ENCODE results near the gene DAB1.
"Not testable (repeated sequence)": the region's sequence is repeated elsewhere in the genome, so short reads cannot be mapped to it uniquely, and the experiment has no call there.

The DAB1 gene

DNA sequence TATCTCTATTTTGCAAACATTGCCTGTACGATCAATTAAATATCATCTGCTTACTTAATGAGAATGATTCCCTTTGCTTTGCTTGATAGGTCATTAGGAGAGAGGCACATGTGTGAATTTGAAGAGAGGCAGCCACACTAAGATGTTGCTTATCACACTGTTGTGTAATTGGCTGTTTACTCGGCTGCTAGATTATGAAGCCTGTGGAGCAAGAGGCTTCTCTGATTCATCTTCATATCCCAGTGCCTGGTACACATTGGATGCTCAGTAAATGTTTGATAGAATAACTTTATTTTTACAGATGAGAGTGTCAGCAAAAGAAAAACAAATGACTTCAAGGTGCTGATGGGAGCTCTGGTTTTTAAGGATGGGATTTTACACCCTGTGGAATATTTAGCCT is 301.8 kb downstream of the DAB1 start:
- no peak for DNase-seq (ENCODE audit: low read depth in 2 of 2)

- no peak for DNase-seq (ENCODE audit: low read depth in 2 of 2)
Measured at GRCh38 chr1:57118948-57119603, 304.8 kb downstream of the DAB1 start.

DNA sequence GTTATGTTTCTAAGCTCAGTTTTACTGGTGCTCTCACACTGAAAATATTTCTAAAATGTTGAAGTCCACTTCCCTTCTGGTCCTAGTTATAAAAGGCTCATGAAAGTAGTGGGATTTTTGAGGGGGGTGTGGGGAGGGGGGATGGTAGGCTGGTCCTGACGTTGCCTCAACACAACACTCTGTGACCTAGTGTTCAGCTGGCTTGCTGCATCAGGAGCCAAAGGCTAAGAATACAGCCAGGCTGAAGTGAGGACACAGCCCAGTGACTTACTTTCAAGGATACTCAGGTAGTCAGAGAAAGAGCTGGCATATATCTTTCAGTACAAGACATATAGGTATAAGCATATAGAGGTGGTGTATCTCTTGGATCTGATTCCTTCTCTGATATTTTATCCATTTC is 306.1 kb downstream of the DAB1 start:
- DNase-seq (ENCODE audit: low read depth in 2 of 2): no peak

DNA sequence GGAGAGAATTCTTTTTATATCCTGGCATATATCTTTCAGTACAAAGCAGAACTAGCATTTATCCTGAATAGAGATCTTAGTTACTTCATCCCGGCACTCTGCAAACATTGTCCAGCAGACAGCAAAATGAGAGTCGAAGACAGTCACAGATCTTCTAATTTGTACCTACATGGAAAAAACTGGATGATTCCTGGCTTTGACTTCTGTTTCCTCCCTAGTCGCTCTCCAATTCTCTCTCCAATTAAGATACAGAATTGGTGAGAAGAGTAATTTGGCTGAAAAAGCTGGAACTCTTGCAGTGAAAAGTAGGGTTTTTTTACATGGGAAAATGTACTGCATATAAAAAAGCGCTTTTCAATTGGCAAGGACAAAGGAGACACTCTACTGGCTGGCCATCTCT is 307.0 kb downstream of the DAB1 start:
- no peak for DNase-seq (ENCODE audit: low read depth in 2 of 2)

DNA sequence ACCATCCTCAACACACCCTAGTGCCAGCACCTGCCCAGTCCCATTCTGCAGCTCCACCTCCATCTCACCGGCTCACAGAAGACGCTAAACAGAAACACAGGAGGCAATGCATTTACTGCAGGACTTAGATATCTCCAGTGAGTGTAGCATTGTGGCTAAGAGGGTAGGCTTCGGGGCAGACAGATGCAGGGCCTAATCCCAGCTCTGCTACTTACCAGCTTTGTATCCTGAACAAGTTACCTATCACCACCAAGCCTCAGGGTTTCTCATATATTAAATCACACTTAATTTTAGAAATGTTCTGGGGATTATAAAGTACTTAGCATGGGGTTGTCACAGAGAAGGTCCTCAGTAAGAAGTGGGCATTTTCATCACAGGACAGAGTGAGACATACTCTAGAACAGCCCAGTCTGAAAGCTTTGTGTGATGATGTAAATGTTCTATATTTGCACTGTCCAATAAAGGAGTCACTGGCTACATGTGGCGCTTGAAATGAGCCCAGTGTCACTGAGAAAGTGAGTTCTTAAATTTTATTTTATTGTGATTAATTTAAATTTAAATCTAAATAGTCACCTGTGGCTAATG is 308.7 kb downstream of the DAB1 start:
- DNase-seq (ENCODE audit: low read depth in 2 of 2): no peak

DNA sequence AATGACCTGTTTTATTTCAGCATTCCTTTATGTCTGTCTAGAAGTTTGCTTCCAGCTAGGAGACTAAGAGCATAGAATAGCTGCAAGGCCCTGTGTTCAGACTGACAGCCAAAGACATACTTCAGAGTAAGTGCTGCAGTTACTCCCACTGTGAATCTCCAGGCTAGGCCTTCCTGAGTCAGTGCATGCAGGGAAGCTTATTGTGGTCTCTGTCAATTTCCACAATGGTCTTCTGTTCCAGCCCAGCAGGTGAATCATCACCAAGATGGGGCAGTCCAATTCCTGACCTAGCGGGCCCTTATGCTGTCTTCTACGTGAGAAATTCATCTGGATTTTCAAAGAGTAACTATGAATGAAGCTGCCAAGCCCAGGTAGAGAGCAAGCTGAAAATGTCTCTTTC is 311.7 kb downstream of the DAB1 start:
- no peak for DNase-seq (ENCODE audit: low read depth in 2 of 2)

- no peak for DNase-seq (ENCODE audit: low read depth in 2 of 2)
Measured at GRCh38 chr1:57111175-57111574, 312.7 kb downstream of the DAB1 start.

DNA sequence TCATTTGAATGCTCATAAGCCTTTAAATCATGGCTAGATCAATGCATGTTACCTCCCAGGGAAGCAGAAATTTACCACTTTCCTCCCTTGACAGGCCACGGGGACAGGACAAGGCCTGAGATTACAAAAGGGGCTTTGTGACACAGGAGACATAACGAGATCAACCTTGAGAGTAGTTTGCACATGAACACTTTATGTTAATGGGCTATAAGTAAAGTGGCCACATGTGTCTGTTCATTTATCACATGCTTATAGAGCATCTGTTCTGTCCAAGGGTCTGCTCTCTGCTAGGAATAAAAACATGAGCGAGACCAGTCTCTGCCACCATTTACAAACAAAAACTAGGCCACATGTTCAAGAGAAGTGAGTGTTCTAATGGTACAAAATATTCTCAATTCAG is 314.0 kb downstream of the DAB1 start:
- no peak for DNase-seq (ENCODE audit: low read depth in 2 of 2)

DNA sequence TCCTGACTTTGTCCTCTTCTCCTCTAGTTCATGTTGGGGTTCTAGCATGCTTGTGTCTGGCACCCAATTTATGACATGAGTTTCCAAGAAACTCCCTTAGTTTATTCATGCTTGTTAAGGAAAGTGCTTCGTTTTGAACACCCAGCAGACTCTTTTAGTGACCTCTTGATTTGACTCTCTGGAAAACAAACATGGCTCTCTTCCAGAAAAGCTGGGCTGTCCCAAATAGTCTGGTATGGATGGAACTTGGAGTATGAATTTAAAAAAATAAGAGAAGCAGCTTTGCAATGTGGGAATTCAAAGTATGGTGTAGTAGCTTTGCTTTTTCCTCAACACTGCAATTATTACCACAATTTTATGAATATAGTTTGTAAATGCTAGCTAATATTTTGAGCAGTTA is 314.6 kb downstream of the DAB1 start:
- no peak for DNase-seq (ENCODE audit: low read depth in 2 of 2)

DNA sequence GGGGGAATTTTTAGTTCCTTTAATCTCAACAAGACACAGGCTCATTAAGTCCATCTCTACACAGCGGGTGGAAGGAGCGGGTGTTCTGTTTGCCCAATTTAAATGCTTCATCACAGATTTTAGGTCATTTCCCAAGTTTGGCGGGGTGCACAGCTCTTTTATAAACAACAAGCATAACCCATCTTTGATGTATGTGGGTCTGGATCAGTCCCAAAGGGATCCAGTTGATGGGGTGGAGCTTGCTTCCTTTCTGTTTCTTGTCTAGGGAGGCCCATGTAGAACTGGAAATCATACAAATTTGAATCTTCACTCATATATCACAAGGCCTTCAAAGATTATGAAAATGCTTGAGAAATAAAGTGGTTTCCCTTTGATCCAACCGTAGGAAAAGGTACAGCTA is 317.6 kb downstream of the DAB1 start:
- no peak for DNase-seq (ENCODE audit: low read depth in 2 of 2)

DNA sequence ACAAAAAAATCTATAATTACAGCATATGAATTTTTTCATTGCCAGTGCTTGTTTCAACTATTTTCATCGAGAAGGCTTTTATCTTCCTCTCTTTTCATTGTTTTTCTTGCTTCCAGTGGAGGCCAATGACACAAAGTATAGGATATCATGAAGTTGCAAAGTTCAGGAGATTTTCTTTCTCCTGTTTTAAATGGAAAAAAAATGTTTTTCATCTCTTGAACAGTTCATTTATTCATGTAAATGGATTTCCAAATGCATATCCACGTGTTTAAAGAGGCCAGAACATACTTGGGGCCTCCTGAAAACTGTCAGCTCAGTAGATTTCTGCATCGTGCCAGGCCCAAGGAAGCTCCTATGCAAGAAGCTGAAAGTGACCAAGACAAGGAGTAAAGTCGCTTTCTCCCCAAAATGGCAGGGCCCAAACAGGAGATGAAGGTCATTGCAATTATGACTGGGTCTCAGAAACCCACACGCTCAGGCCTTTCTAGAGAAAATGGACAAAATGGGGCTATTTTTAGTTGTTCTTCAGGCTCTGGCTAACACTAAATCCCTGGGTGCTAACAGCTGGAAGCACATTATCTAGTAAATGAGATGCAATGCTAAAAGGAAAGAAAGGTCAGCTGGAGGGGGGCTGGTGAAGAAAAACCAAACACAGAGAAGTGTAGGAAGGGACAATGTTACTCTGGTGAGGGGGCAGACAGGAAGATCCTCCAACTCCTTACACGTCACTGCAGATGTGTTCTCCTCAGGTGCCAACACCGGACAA is 321.1 kb downstream of the DAB1 start:
- no peak for DNase-seq (ENCODE audit: low read depth in 2 of 2)

- no peak for DNase-seq (ENCODE audit: low read depth in 2 of 2)
Measured at GRCh38 chr1:57101209-57101608, 322.7 kb downstream of the DAB1 start.

GRCh38 chr1:57094749-57095148 is 329.1 kb downstream of the DAB1 start:
- no peak for DNase-seq (ENCODE audit: low read depth in 2 of 2)

GRCh38 chr1:57093122-57093521 is 330.7 kb downstream of the DAB1 start:
- no peak for DNase-seq (ENCODE audit: low read depth in 2 of 2)

DNA sequence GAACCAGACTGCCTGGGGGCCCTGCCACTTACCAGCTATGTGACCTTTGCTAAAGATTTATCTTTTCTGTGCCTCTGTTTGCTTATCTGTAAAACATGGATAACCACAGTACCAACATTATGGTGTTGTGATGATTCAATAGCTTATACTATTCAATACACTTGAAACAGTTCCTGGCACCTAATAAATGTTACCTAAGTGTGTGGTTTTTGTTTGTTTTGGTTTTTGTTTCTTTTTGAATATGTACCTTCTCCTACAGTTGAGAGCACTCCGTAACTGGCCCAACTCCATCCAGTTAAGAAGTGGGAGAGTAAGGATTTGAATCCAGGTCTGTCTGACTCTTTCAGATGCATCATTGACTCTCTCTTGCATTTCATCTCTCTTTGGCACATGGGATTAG is 332.2 kb downstream of the DAB1 start:
- DNase-seq (ENCODE audit: low read depth in 2 of 2): no peak

DNA sequence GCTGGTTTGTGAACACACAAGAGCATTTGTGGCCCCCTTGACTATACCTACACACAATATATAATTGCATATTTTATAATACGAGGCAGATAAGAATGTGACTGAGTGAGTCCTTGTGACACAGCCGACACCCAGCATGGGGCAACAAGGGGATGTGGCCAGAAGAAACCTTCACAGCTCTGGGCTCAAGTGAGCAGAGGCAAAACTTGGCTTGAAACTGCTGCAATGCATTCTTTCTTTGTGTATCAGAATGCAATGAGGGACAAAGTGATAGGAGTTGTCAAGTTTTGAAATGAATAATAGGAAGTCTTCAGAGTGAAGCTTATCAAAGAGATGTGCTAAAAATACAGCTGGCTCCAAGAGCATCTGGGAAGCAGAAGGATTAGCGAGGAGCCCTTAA is 334.0 kb downstream of the DAB1 start:
- no peak for DNase-seq (ENCODE audit: low read depth in 2 of 2)

DNA sequence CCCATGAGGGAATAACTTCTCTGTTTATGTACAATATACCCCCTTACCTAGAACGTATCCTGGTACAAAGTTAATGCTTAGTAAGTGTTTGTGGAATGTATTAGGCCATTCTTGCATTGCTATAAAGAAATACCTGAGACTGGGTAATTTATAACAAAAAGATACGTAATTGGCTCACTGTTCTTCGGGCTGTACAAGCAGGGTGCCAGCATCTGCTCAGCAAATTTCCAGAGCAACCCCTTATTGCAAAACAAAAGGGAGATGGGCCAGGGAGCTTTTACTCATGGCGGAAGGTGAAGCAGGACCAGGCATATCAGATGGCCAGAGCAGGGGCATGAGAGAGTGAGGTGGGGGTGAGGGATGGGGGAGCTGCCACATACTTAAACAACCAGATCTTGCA is 334.6 kb downstream of the DAB1 start:
- DNase-seq (ENCODE audit: low read depth in 2 of 2): no peak

DNA sequence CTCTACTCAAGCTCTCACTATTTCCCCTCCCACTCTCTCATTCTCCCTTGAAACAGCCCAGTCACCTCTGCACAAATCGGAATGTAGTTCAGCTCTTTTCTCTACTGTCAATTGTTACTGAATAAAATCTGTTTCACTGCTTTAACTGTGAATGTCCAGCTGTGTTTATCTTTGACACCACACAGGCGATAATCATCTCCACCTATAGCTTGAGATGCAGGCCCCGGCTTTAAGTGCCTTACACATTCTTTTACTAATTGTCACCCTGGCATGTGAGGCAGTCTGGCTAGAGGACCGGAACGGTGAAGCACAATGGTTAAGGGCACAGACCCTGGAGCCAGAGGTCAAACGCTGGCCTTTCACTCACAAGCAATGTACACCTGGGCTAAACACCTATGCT is 335.2 kb downstream of the DAB1 start:
- no peak for DNase-seq (ENCODE audit: low read depth in 2 of 2)

DNA sequence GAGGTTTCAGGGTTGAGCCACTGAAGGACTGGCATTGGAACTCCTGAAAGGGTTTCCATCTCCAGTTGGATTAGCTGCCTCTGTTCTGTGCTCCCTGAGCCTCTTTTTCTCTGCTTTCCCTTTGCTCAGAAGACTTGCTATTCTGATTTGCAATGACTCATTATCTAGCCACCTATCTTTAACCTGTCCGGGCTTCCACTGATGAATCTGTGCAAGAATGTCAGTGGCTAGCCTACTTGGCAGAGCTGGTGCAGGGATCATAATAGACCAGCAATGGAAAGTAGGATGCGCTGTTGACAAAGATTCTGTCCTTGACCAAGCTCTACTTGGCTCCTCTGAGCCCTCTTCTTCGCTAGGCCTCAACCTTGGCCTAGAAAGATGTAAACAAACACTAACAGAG is 336.2 kb downstream of the DAB1 start:
- not testable (repeated sequence) for DNase-seq (ENCODE audit: low read depth in 2 of 2)

DNA sequence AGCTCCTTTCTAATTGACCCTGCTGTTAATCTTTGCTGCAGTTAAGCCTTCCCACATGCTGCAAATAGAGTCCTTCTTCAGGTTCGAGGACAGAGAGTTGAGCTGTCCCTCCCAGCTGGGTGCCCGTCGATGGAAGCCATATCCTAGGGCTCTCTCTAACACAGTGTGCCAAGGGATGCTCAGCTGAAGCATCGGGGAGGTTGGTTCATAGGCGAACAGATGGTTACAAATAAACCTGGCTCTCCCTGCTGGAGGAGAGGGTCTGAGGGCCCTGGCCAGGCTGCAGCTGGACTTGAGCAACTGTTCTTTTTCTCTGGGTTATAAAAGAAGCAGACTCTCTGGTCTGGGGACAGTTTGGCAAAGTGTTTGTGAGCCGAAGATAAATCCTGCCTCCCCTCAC is 337.7 kb downstream of the DAB1 start:
- DNase-seq (ENCODE audit: low read depth in 2 of 2): no peak

GRCh38 chr1:57084701-57085100 is 339.2 kb downstream of the DAB1 start:
- DNase-seq (ENCODE audit: low read depth in 2 of 2): no peak

DNA sequence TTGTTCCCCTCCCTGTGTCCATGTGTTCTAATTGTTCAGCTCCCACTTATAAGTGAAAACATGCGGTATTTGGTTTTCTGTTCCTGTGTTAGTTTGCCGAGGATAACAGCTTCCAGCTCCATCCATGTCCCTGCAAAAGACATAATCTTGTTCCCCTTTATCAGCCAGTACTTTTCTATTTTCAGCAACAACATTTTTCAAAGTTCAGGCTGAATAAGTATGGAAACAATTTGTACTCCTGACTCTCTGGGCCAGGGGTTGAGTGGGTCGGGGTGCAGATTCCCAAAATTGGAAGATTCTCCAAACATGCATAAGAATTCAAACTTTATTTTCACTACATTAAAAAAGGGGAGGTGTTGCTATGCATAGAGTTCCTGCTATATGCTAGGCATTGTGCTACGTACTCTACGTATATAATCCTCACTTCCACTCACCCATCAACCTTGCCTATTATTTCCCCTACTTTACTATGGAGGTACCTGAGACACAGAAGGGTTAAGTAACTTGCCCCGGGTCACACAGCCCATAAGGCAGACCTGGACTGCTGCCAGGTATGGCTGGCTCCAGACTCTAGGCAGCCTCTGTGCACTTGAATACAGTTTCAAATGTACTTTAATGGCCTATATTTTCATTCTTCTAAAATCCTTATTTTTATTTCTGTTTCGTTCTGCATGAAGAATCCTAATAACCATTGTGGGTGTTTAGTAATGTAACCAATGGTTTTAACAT is 341.0 kb downstream of the DAB1 start:
- DNase-seq (ENCODE audit: low read depth in 2 of 2): no peak
